Thoracic aorta (tissue), 2 donors: Measurements from ENCODE around the gene PCCA. TPM values are rescaled to one million over a fixed set of nuclear protein-coding genes. Genes with fewer than 3 reads are reported as not detected.

Source experiments
- ATAC-seq: fragments of 150-250 bp; one replicate; pipeline ENCODE4 v1.8.0; 2017; ENCODE audit warnings: low read depth; ENCODE audit not compliant: insufficient number of reproducible peaks, low FRiP score
- DNase-seq: peaks from one replicate; pipeline ENCODE4 v3.0.0-alpha.2; 2020; ENCODE audit warnings: low spot score
- H3K27ac ChIP-seq, 2 donors: fragments of 200-600 bp; sonication (generic); 1 replicate in 1 of 2; 2 replicates in 1 of 2; pipeline ENCODE4 v1.5.1; 2016; ENCODE audit warnings: mild to moderate bottlenecking in 2 of 2, moderate library complexity in 2 of 2
- H3K27me3 ChIP-seq: fragments of 200-600 bp; sonication (generic); replicated peaks from 2 replicates; pipeline ENCODE4 v1.6.0; 2016; ENCODE audit warnings: mild to moderate bottlenecking; ENCODE audit not compliant: insufficient read depth
- H3K36me3 ChIP-seq: fragments of 200-600 bp; sonication (generic); one replicate; pipeline ENCODE4 v1.5.1; 2016
- H3K4me1 ChIP-seq, 2 donors: fragments of 200-600 bp; sonication (generic); 1 replicate in 1 of 2; 2 replicates in 1 of 2; pipeline versions ENCODE4 v1.5.1 to v1.6.0; 2016; ENCODE audit warnings: low read depth in 2 of 2, mild to moderate bottlenecking in 1 of 2; ENCODE audit not compliant: control insufficient read depth in 1 of 2
- H3K4me3 ChIP-seq: fragments of 200-600 bp; sonication (generic); 2 replicates; pipeline ENCODE4 v1.5.1; 2016; ENCODE audit warnings: mild to moderate bottlenecking
- H3K9me3 ChIP-seq: fragments of 200-600 bp; sonication (generic); 2 replicates; pipeline ENCODE4 v1.5.1; 2016
- CTCF ChIP-seq: fragments of 200-600 bp; sonication (generic); IDR thresholded peaks from one replicate; pipeline ENCODE4 v1.5.1; 2019; ENCODE audit warnings: antibody characterized with exemption
- total RNA-seq, 2 donors: library from RNA; depleted of rRNA; stranded (reverse); fragments of >200 nt; gene quantifications; one replicate each; pipeline versions ENCODE4 v1.1.0 to v1.2.3, GENCODE V29; 2016

The PCCA gene
- total RNA-seq, 2 donors from 2014 or later: 17.2 to 51.6 TPM

DNA sequence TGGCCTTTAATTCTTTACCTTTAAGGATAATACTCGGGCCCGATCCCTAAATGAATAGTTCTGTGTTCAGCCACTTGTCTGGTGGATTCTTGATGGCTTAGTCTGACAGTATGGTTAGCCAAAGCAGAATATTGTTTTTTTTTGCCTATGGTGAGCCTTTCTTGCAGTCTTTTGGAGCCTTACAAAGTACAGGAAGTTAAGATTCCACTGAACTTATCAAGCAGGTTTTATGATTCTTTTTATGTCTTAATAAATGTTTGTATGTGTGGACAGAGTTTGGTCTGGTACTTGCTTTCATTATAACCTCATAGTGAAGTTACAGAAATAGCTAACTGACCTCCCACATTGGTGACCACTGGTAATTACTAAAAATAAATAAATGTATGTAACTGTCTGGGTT, 17.1 kb downstream of the PCCA start:
- ATAC-seq (no peak), DNase-seq (no peak)
- TF ChIP-seq CTCF: no peak
- Histone ChIP-seq H3K4me1 (peaks cover 0 to 3% of the 10 kb centered on the region in 2 donors), H3K36me3 (no peaks in the 10 kb centered on the region), H3K27ac (no peak overlapping the region), H3K9me3 (no peaks in the 10 kb centered on the region), H3K4me3 (no peak overlapping the region), H3K27me3 (no peaks in the 10 kb centered on the region)

DNA sequence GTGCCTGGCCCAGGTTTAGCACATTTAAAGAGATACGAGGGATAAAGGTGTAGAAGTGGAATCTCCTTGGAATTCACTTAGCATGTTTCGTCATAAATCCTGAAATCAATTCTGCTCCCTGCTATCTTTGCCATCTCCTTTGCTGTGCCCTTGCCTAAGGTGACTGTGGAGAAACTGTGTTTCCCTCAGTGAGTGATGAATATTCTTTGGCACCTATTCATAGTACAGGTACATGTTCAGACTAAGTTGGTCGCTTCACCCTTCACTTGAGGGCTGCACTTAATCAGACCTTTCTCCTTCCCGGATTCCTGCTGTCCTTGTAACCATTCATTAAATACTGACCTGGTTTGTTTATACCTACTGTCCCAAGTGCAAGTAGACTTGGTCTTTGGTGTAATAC, 17.8 kb downstream of the PCCA start:
- Histone ChIP-seq H3K4me3 (no peak overlapping the region), H3K9me3 (no peaks in the 10 kb centered on the region), H3K4me1 (no peaks in the 10 kb centered on the region), H3K27me3 (no peaks in the 10 kb centered on the region), H3K36me3 (no peaks in the 10 kb centered on the region), H3K27ac (no peak overlapping the region)
- ATAC-seq (no peak), DNase-seq (no peak)
- TF ChIP-seq CTCF: no peak

DNA sequence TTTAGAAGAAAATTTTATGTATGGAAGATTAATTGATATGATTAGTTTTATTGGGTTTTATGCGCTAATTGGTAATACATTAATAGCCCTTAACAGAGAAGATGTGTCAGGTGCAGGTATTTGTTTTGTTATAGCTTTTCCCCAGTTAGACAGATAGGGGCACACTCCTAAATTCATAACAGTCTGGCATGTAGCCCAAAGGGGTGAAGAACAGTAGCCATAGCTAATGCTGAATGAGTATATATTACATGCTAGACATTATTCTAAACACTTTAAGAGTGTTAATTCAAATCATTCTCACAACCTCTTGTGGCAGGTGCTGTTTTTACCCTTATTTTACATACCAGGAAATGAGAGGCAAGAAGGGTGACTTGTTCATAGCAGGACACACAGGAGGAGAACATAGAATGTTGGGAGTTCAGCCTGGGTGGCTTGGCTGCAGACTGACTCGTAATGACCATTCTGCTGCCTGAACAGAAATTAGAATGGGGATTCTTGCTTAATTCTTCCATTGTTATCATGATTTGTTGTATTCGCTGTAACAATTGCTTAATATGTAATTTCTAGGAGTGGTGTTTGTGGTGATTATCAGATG, 20.1 kb downstream of the PCCA start:
- Histone ChIP-seq H3K4me1 (no peaks in the 10 kb centered on the region), H3K27ac (no peak overlapping the region), H3K4me3 (no peak overlapping the region), H3K9me3 (no peaks in the 10 kb centered on the region), H3K36me3 (peaks cover 4% of the 10 kb centered on the region), H3K27me3 (no peaks in the 10 kb centered on the region)
- no peak for TF ChIP-seq CTCF
- DNase-seq (no peak), ATAC-seq (no peak)

- H3K27me3 ChIP-seq: no peaks in the 10 kb centered on the region
- DNase-seq (no peak), ATAC-seq (no peak)
- no peak overlapping the region for H3K4me3 ChIP-seq
- no peak overlapping the region for H3K27ac ChIP-seq
- H3K9me3 ChIP-seq: no peaks in the 10 kb centered on the region
- H3K4me1 ChIP-seq: no peaks in the 10 kb centered on the region
- TF ChIP-seq CTCF: no peak
- peaks cover 9% of the 10 kb centered on the region for H3K36me3 ChIP-seq
Measured at GRCh38 chr13:100110269-100110668, 21.4 kb downstream of the PCCA start.

DNA sequence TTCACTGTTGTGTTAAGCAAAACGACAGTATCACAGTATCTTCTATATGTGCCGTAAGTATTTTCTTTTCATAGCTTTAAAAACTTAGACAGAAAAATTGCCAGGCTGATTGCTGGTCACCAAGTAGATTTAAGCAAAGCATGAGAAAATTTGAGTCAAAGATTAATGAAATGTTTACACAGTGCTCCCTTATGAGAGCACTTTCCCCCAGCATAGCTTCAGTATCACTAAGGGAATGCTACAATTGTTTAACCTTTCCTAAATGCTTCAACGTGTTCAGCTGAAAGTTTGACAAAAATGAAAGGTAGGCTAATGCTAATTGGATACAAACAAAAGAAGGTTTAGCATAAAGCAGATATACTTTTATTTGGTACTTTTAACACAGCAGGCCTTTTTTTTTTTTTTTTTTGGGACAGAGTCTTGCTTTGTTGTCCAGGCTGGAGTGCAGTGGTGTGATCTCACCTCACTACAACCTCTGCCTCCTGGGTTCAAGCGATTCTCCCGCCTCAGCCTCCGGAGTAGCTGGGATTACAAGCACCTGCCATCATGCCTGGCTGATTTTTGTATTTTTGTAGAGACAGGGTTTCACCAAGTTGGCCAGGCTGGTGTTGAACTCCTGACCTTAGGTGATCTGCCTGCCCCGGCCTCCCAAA, 23.4 kb downstream of the PCCA start:
- H3K9me3 ChIP-seq: no peaks in the 10 kb centered on the region
- no peak overlapping the region for H3K4me3 ChIP-seq
- no peak for TF ChIP-seq CTCF
- H3K27ac ChIP-seq: no peak overlapping the region
- H3K36me3 ChIP-seq: peaks cover 9% of the 10 kb centered on the region
- no peak for DNase-seq
- no peak for ATAC-seq
- H3K4me1 ChIP-seq: no peaks in the 10 kb centered on the region
- no peaks in the 10 kb centered on the region for H3K27me3 ChIP-seq
